Measurements from ENCODE around the gene MFAP4.

The MFAP4 gene

DNA sequence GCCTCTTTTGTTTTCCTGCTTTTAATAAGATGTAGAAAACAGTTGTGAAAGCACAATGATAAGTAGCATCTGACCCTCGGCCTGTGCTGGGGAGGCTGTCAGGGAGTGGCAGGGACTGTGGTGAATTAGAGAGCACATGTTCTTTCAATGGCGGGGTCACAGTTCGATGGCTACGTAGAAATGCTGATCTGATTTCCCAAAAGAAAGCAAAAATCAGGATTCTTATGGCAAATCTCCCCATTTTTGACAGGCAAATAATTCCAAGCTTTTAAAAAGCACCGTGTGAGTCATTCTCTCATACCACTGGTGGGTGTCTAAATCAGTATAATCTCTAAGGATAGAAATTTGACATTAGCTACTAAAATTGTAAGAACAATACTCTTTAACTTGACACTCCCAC is 12.9 kb downstream of the MFAP4 start:
- Histone ChIP-seq H3K9me3 (ENCODE audit: control insufficient read depth, insufficient read depth, low read length) (no peaks in the 10 kb centered on the region), H3K4me1 (ENCODE audit: insufficient read depth, low read length) (peaks cover under 1% of the 10 kb centered on the region; the same call in 1 of the 2 replicates), H3K9ac (ENCODE audit: low read depth, low read length) (no peak overlapping the region), H3K36me3 (ENCODE audit: insufficient read depth, low read length) (0 out of 2 replicates have a peak, but pooled peaks cover 1% of the 10 kb centered on the region)

DNA sequence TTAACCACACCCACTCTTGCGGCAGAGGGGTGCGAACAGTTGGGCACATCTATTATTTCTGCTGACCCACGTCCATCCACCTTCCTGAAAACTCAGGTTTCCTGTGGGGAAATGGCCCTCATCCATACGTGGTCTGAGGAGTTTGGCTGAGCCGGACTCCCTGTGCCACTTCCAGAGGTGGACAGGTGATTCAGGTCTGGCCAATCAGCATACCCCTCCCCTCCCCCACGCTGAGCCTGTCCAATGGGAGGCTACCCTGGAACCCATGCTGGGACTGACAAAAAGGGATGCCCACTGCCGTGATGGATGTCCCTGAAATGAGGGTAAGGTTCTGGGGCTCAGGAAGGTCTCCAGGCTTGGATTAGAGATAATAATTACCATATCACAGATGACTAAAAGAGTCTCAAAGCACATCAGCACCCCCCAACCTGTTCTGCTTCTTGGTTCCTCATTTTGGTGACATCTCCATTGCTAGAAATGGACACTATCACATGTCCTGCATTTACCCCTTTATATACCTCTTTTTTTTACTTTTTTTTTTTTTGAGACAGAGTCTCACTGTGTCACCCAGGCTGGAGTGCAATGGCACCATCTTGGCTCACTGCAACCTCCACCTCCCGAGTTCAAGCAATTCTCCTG is 14.0 kb downstream of the MFAP4 start:
- Histone ChIP-seq H3K9me3 (ENCODE audit: control insufficient read depth, insufficient read depth, low read length) (no peaks in the 10 kb centered on the region), H3K4me1 (ENCODE audit: insufficient read depth, low read length) (no peaks in the 10 kb centered on the region), H3K9ac (ENCODE audit: low read depth, low read length) (no peak overlapping the region), H3K36me3 (ENCODE audit: insufficient read depth, low read length) (no peaks in the 10 kb centered on the region)

DNA sequence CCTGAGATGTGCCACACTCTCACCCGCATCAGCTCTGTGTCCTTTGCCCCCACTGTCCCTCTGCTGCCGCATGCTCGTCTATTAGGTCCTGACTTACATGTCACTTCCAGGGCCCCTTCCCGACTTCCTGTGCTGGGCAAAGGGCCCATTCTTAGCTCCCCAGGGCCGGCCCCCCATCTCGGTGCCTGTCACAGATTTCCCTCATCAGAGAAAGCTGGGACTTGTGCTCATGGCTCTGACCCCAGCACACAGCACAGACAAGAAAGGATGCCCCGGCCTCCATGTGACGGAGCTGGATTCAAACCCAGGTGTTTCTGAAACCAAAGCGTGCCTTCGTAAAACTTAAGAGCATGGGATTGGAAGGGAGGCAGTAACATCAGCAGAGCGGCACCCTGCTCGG is 14.6 kb downstream of the MFAP4 start:
- Histone ChIP-seq H3K4me1 (ENCODE audit: insufficient read depth, low read length) (no peaks in the 10 kb centered on the region), H3K9ac (ENCODE audit: low read depth, low read length) (no peak overlapping the region), H3K9me3 (ENCODE audit: control insufficient read depth, insufficient read depth, low read length) (no peaks in the 10 kb centered on the region), H3K36me3 (ENCODE audit: insufficient read depth, low read length) (no peaks in the 10 kb centered on the region)

DNA sequence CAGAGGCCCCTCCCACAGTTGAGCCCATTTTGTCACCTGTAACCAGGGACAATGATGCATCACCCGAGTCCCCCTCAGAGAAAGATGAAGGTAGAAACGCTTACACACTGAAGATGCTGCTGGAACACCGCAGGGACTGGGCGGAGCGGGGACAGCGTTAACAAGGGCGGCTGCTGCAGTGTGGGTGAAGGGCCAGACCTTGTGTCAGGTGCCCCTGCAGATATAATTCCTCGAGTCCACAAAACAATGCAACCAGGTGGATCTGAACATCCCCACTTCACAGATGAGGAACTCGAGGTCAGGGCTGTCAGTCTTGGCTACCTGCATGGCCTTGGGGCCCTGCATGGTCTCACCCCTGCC is 15.0 kb downstream of the MFAP4 start:
- Histone ChIP-seq H3K36me3 (ENCODE audit: insufficient read depth, low read length) (no peaks in the 10 kb centered on the region), H3K4me1 (ENCODE audit: insufficient read depth, low read length) (no peaks in the 10 kb centered on the region), H3K9me3 (ENCODE audit: control insufficient read depth, insufficient read depth, low read length) (no peaks in the 10 kb centered on the region), H3K9ac (ENCODE audit: low read depth, low read length) (no peak overlapping the region)

DNA sequence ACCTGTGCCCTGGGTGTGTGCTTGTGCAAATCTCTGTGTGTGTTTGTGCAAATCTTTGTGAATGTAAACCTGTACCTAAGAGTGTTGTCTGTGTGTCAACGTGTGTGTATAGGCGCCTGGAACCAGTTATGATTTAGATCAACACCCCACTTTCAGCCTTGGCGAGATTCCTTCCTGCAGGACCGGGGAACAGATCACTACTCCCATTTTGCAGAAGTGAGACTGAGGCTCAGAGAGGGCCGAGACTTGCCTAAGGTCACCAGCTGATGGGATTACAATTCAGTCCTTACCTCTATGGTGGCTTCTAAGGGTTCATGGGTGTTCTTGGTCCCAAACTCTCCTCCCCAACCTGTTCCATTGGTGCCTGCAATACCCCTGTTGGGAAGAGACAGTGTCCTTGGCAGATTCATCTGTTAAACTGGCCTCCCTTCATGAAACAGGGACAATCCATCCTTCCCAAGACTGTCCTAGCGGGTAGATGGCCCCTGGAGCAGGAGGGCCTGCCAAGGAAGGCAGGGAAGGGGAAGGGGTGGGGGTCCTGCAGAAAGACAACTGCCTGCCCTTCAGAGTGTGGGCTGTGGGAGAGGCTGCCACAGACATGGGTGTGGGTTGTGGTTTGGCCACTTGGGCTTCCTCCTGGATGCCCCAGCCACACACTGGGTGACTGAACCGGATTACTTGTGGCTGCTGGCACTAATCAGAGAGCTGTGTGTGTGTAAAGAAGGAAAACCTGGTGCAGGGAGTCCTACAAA is 15.6 kb downstream of the MFAP4 start:
- no peak overlapping the region for H3K9ac ChIP-seq (ENCODE audit: low read depth, low read length)
- no peaks in the 10 kb centered on the region for H3K4me1 ChIP-seq (ENCODE audit: insufficient read depth, low read length)
- no peaks in the 10 kb centered on the region for H3K9me3 ChIP-seq (ENCODE audit: control insufficient read depth, insufficient read depth, low read length)
- H3K36me3 ChIP-seq (ENCODE audit: insufficient read depth, low read length) = no peaks in the 10 kb centered on the region

DNA sequence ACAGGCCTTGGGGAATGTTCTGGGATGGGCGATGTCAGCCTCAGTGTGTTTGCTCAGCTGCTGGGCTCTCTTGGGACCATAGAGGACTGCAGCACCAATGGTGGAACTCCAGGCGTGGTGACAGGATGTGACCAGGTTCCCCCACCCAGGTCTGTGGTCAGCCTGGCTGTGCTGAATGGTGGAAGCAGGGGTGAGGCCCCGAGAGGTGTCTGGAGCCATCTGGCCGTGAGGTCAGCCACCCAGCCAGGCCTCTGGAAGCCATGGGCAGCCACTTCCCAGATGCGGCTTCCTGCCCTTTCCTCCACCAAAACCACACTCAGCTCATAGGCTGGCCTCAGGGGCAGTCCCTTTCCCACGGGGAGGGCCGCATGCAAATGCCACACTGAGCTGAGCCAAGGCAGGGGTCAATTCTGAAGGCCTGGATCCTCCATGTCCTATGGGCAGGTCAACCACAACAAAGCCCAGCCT is 16.5 kb downstream of the MFAP4 start:
- Histone ChIP-seq H3K9ac (ENCODE audit: low read depth, low read length) (no peak overlapping the region), H3K9me3 (ENCODE audit: control insufficient read depth, insufficient read depth, low read length) (no peaks in the 10 kb centered on the region), H3K4me1 (ENCODE audit: insufficient read depth, low read length) (no peaks in the 10 kb centered on the region), H3K36me3 (ENCODE audit: insufficient read depth, low read length) (no peaks in the 10 kb centered on the region)

DNA sequence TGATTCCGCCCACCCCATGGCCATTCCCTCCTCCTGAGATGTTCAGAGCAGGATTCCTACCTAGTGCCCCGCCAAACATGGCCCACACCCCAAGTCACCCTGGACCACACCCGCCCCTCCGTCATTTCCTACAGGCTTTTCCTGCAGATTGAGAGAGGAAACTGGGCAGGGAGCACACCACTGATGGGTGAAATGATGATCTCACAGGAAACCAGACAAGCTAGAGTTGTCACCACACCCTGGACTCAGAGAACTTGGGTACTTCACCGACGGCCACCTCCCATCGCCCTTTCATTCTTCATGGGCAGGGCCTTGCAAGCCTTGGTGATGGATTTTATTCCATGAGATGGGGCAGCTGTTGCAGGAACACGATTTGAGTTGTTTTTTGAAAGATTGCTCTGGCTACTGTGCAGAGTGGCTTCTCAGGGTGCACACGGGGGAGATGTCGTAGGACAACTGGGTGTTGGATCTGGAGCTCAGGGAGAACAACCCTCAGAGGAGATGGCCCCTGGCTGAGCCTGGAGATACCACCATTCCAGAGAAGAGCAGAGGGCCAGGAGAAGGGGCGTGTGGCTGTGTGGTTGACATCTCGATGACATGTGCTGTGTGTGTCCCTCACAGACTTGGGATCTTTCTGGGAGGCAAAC is 17.0 kb downstream of the MFAP4 start:
- H3K4me1 ChIP-seq (ENCODE audit: insufficient read depth, low read length) = no peaks in the 10 kb centered on the region
- H3K9me3 ChIP-seq (ENCODE audit: control insufficient read depth, insufficient read depth, low read length) = no peaks in the 10 kb centered on the region
- H3K36me3 ChIP-seq (ENCODE audit: insufficient read depth, low read length) = no peaks in the 10 kb centered on the region
- H3K9ac ChIP-seq (ENCODE audit: low read depth, low read length) = no peak overlapping the region

DNA sequence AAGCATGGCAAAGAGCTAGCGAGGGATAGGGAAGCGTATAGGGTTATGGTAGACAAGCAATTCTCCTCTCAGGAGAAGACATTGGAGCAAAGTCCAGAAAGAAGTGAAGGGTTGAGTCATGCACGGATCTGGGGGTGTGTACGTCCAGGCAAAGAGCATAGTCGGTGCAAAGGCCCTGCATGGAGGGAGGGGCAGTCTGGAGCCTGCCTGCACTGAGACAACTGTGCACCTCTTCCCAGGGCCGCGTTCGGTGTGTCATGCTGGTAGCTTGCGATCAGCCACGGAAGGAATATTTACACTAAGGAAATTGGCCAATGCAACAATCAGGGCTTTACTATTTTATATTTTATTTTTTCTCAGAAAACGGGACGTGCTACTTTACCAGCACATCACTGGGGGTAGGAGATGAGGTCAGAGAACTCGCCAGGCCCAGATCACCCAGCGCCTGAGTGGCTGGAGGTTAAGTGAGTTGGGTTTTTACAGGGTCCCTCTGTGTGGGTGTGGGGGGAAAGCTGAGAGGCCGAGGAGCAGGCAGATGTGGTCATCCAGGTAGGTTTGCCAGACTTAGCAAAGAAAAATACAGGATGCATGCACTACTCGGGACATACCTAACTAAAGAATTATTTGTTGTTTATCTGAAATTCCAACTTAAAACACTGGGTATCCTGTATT is 17.7 kb downstream of the MFAP4 start:
- H3K9ac ChIP-seq (ENCODE audit: low read depth, low read length) = no peak overlapping the region
- H3K4me1 ChIP-seq (ENCODE audit: insufficient read depth, low read length) = no peaks in the 10 kb centered on the region
- H3K36me3 ChIP-seq (ENCODE audit: insufficient read depth, low read length) = no peaks in the 10 kb centered on the region
- no peaks in the 10 kb centered on the region for H3K9me3 ChIP-seq (ENCODE audit: control insufficient read depth, insufficient read depth, low read length)

DNA sequence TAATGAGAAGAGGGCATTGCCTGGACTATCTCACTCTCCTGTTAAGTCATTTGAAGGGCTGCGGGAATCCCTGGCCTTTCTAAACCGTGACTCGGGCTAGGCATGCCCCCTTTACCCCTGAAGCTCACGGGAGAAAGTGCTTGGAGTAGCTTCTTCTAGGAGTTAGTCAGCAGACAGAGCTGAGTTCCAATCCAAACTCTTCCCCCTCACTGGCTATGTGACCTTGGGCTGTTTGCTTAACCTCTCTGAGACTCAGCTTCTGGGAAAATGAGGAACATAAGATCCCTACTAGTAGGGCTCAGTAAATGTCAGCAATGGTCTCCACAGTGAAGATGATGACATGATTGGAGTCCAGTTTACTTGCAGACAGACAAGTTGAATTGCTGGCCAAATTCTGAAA is 18.8 kb downstream of the MFAP4 start:
- Histone ChIP-seq H3K4me1 (ENCODE audit: insufficient read depth, low read length) (peaks cover 3% of the 10 kb centered on the region; the same call in 1 of the 2 replicates), H3K36me3 (ENCODE audit: insufficient read depth, low read length) (no peaks in the 10 kb centered on the region), H3K9ac (ENCODE audit: low read depth, low read length) (no peak overlapping the region), H3K9me3 (ENCODE audit: control insufficient read depth, insufficient read depth, low read length) (no peaks in the 10 kb centered on the region)

DNA sequence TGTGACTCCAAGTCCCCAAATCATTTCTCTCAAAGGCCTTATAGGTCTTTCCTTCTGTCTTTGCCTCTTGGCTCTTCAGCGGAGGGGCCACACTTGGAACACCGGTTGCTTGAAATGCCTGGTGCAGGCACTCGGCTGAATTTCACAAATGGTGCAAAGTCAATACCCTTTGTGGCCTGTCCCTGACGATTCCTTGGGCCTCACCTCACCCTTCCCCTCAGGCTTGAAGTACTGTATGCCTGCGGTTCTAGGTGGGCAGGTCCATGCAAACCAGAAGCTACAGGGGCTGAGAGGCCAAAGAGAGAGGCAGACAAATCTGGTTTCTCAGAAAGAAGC is 20.4 kb downstream of the MFAP4 start:
- Histone ChIP-seq H3K9me3 (ENCODE audit: control insufficient read depth, insufficient read depth, low read length) (no peaks in the 10 kb centered on the region), H3K9ac (ENCODE audit: low read depth, low read length) (no peak overlapping the region), H3K4me1 (ENCODE audit: insufficient read depth, low read length) (peaks cover 5% of the 10 kb centered on the region; the same call in 1 of the 2 replicates), H3K36me3 (ENCODE audit: insufficient read depth, low read length) (no peaks in the 10 kb centered on the region)

DNA sequence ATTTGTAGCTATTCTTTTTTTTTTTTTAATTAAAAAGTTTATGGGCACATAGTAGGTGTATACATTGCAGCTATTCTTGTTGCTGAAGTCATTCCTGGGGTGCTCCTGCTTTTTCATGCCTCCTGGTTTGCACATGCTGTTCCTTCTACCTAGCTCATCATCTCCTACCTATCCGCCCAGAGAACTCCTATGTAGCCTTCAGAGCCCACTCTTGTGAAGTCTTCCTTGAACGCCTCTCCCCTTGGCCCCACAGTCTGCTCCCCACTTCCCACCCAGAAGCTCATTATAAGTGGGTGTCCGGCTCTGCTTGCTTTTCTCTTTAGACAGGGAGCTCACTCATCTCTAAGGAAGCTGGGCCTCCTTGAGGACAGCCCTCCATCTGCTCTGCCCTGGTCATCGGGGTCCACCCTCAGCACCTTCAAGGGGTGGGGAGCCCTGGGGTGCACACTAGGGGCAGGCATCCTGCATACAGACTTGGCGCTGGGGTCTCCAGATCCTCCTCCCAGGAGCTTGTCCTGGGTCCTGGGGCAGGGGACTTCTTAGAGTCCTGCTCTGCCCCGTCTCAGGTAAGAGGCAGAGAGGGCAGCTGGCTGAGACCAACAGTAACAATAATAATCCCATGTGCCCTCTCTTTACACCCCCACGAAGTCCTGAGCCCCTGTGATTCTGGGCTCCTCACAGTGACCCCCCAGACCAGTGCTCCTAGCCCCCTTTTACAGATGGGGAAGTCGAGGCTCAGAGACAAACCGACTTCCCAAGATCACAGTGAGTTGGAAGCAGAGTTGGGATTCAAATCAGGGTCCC is 21.0 kb downstream of the MFAP4 start:
- Histone ChIP-seq H3K4me1 (ENCODE audit: insufficient read depth, low read length) (peaks cover 5% of the 10 kb centered on the region; the same call in 1 of the 2 replicates), H3K9ac (ENCODE audit: low read depth, low read length) (no peak overlapping the region), H3K9me3 (ENCODE audit: control insufficient read depth, insufficient read depth, low read length) (no peaks in the 10 kb centered on the region), H3K36me3 (ENCODE audit: insufficient read depth, low read length) (no peaks in the 10 kb centered on the region)

DNA sequence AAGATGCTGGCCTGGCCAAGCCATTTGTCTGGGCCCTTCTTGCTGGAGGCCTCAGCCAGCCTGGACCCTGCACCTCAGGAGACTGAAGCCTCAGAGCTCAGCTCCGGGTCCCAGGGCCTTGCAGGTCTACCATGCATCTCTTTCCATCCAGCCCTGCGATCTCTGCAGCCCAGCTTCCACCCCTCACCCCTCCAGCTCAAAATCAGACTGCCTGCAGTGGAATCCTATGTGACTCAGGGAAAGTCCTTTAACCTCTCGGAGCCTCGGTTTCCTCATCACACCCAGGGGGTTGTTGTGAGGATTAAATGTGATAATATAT is 21.5 kb downstream of the MFAP4 start:
- Histone ChIP-seq H3K9me3 (ENCODE audit: control insufficient read depth, insufficient read depth, low read length) (no peaks in the 10 kb centered on the region), H3K4me1 (ENCODE audit: insufficient read depth, low read length) (peaks cover 5% of the 10 kb centered on the region; the same call in 1 of the 2 replicates), H3K9ac (ENCODE audit: low read depth, low read length) (no peak overlapping the region), H3K36me3 (ENCODE audit: insufficient read depth, low read length) (no peaks in the 10 kb centered on the region)

DNA sequence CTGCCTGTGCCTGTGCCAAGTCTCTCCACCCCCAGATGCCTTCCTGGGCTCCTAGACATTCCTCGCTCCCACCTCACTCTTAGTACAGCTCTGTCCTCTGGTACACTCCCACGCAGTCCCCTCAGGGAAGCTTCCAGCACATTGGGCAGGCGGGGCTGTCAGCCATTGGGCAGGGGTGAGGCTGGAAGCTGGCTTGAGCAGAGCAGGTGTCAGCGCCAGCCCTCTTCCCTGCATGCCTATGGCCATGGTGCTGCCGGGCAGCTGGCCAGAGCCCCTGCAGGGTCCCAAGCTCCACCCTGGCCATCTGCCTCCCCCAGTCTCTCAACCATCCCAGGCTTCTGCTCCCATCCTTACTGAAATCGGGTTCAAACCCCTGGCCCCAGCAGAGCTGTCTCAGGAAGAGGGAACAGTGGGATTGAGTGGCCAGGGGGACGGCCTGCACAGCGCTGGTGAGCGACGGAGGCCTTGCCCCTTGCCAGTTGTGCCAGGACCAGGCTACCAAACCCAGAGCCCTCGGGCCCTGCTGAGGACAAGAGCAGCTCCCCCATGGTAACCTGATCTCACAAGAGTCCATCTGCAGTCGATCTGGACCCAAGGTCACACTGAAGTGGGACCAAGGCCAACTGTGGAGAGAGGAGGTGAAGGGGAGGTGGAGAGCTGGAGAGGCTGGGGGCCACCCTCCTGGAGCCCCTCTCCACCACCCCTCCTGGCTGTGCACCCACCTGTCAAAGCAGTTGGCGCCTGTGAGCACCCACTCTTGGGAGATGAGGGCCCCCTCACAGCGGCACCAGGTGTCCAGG is 22.1 kb downstream of the MFAP4 start:
- no peak overlapping the region for H3K9ac ChIP-seq (ENCODE audit: low read depth, low read length)
- H3K4me1 ChIP-seq (ENCODE audit: insufficient read depth, low read length) = peaks cover 5% of the 10 kb centered on the region; the same call in 1 of the 2 replicates
- no peaks in the 10 kb centered on the region for H3K36me3 ChIP-seq (ENCODE audit: insufficient read depth, low read length)
- H3K9me3 ChIP-seq (ENCODE audit: control insufficient read depth, insufficient read depth, low read length) = no peaks in the 10 kb centered on the region
